ENCODE data around the gene PRKAR2A. TPM values are rescaled to one million over a fixed set of nuclear protein-coding genes. Genes with fewer than 3 reads are reported as not detected.

Gene PRKAR2A
- total and polyA plus RNA-seq, 7 experiments from 2014 or later, result 10.3 to 45.1 (median 33.3) TPM

DNA sequence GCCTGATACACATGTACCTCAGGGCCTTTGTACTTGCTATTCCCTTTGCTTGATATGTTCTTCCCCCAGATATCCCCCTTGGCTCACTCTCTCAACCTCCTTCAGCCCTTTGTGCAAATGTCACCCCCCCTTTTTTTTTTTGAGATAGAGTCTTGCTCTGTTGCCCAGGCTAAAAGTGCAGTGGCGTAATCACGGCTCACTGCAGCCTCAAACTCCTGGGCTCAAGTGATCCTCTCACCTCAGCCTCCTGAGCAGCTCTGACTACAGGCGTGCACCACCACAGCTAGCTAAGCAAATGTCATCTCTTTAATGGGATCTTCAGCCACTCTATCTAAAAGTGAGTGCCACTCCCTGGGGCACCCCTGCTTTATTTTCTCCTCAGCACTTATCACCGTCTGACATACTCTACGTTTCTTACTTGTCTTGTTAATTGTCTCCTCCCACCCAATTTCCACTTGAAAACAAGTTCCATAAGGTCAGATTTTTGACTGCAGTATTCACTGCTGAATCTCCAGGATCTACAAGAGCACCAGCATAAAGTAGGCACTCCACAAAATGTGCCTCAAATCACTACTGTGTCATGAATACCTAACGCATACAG, 145.3 kb downstream of the PRKAR2A start:
- POLR2A ChIA-PET, result no interaction called here
- Histone ChIP-seq H3K4me3 (ENCODE audit: low read length) (no peak overlapping the region), H3K9me3 (ENCODE audit: control insufficient read depth in 2 of 3, low read length in 3 of 3) (no peaks in the 10 kb centered on the region), H3K27me3 (ENCODE audit: control insufficient read depth in 2 of 2, insufficient read depth in 2 of 2, low read length in 2 of 2) (no peaks in the 10 kb centered on the region), H3K27ac (ENCODE audit: low read depth, low read length) (no peak overlapping the region), H3K4me1 (ENCODE audit: control insufficient read depth in 2 of 2, insufficient read depth in 2 of 2, low read length in 2 of 2) (peaks cover 0 to 11% of the 10 kb centered on the region in 2 donors), H3K36me3 (ENCODE audit: control insufficient read depth in 2 of 3, insufficient read depth in 3 of 3, low read length in 3 of 3) (peaks cover 0 to 32% (median 11%) of the 10 kb centered on the region in 3 experiments)
- ATAC-seq, result no peak
- Mint-ChIP-seq H3K27me3 (no peaks in the 10 kb centered on the region), H3K9me3 (no peaks in the 10 kb centered on the region), H3K4me1 (peaks cover 13 to 58% (median 40%) of the 10 kb centered on the region in 7 donors), H3K4me3 (peak overlapping the region in 1 of 10 donors; percentile 19), H3K36me3 (peaks cover 5 to 23% (median 11%) of the 10 kb centered on the region in 5 donors), H3K27ac (peak overlapping the region in 7 of 9 donors; percentile 0 to 85 (median 15))
- DNase-seq, result no peak
- CTCF ChIA-PET, result no interaction called here
- intact Hi-C loops (cut with micrococcal nuclease), result no loop called here

DNA sequence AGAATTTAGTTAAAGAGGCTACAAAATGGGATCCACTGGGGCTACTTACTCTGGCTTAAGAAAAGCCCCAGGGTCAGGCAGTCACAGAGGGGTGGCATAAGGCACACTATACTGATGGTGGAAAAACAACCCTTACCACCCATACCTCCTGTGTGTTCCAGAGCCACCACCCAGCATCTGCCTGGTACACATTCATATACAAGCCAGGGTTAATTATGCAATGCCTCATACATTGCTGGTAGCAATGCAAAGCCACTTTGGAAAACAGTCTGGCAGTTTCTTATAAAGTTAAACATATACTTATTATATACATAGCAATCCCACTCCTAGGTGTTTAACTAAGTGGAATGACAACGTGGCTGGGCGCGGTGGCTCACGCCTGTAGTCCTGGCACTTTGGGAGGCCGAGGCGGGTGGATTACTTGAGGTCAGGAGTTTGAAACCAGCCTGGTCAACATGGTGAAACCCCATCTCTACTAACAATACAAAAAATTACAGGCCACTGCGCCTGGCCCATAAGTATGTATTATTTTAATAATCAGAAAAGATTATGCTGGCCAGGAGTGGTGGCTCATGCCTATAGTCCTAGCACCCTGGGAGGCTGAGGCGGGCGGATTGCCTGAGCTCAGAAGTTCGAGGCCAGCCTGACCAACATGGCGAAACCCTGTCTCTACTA, 146.8 kb downstream of the PRKAR2A start:
- peak overlapping the region in 1 of 9 donors; percentile 5 for H3K27ac Mint-ChIP-seq
- Histone ChIP-seq H3K9me3 (ENCODE audit: control insufficient read depth in 2 of 3, low read length in 3 of 3) (no peaks in the 10 kb centered on the region), H3K27ac (ENCODE audit: low read depth, low read length) (peak overlapping the region; percentile 29), H3K36me3 (ENCODE audit: control insufficient read depth in 2 of 3, insufficient read depth in 3 of 3, low read length in 3 of 3) (peaks cover 0 to 32% (median 11%) of the 10 kb centered on the region in 3 experiments), H3K4me3 (ENCODE audit: low read length) (no peak overlapping the region), H3K4me1 (ENCODE audit: control insufficient read depth in 2 of 2, insufficient read depth in 2 of 2, low read length in 2 of 2) (peaks cover 4 to 8% of the 10 kb centered on the region in 2 donors), H3K27me3 (ENCODE audit: control insufficient read depth in 2 of 2, insufficient read depth in 2 of 2, low read length in 2 of 2) (no peaks in the 10 kb centered on the region)
- no peaks in the 10 kb centered on the region for H3K27me3 Mint-ChIP-seq
- no peaks in the 10 kb centered on the region for H3K9me3 Mint-ChIP-seq
- ChIA-PET CTCF (interaction anchor here (0.7 to 0.9 kb wide), 3 partner anchors 13 to 1153 kb away, joined by 3 to 4 read pairs (median 3); partner anchors contain the start of gene QRICH1), POLR2A (interaction anchor here (0.5 kb wide), 1 partner anchor 260 kb away, joined by 5 read pairs; no protein-coding TSS in a partner anchor)
- intact Hi-C loops (cut with micrococcal nuclease), result no loop called here
- no peak for ATAC-seq
- H3K4me1 Mint-ChIP-seq, result peaks cover 14 to 51% (median 37%) of the 10 kb centered on the region in 7 donors
- DNase-seq, result no peak
- peaks cover 5 to 23% (median 11%) of the 10 kb centered on the region in 5 donors for H3K36me3 Mint-ChIP-seq
- no peak overlapping the region for H3K4me3 Mint-ChIP-seq

GRCh38 chr3:48698891-48699290, 148.8 kb downstream of the PRKAR2A start:
- Mint-ChIP-seq H3K4me1 (peaks cover 10 to 49% (median 34%) of the 10 kb centered on the region in 7 donors), H3K27ac (peak overlapping the region in 3 of 9 donors; percentile 13 to 39 (median 24)), H3K27me3 (no peaks in the 10 kb centered on the region), H3K9me3 (no peaks in the 10 kb centered on the region), H3K36me3 (peaks cover 5 to 23% (median 12%) of the 10 kb centered on the region in 5 donors), H3K4me3 (no peak overlapping the region)
- H3K27me3 ChIP-seq (ENCODE audit: control insufficient read depth in 2 of 2, insufficient read depth in 2 of 2, low read length in 2 of 2), result no peaks in the 10 kb centered on the region
- peaks cover 2 to 38% (median 21%) of the 10 kb centered on the region in 3 experiments for H3K36me3 ChIP-seq (ENCODE audit: control insufficient read depth in 2 of 3, insufficient read depth in 3 of 3, low read length in 3 of 3)
- DNase-seq (no peak), ATAC-seq (no peak)
- no peaks in the 10 kb centered on the region for H3K9me3 ChIP-seq (ENCODE audit: control insufficient read depth in 2 of 3, low read length in 3 of 3)
- ChIA-PET CTCF (no interaction called here), POLR2A (no interaction called here)
- H3K4me3 ChIP-seq (ENCODE audit: low read length), result no peak overlapping the region
- peaks cover 4 to 8% of the 10 kb centered on the region in 2 donors for H3K4me1 ChIP-seq (ENCODE audit: control insufficient read depth in 2 of 2, insufficient read depth in 2 of 2, low read length in 2 of 2)
- no peak overlapping the region for H3K27ac ChIP-seq (ENCODE audit: low read depth, low read length)
- intact Hi-C loops (cut with micrococcal nuclease), result no loop called here

- Histone ChIP-seq H3K27me3 (ENCODE audit: control insufficient read depth in 2 of 2, insufficient read depth in 2 of 2, low read length in 2 of 2) (no peaks in the 10 kb centered on the region), H3K9me3 (ENCODE audit: control insufficient read depth in 2 of 3, low read length in 3 of 3) (no peaks in the 10 kb centered on the region), H3K4me3 (ENCODE audit: low read length) (no peak overlapping the region), H3K4me1 (ENCODE audit: control insufficient read depth in 2 of 2, insufficient read depth in 2 of 2, low read length in 2 of 2) (peaks cover 4 to 8% of the 10 kb centered on the region in 2 donors), H3K36me3 (ENCODE audit: control insufficient read depth in 2 of 3, insufficient read depth in 3 of 3, low read length in 3 of 3) (peaks cover 7 to 47% (median 29%) of the 10 kb centered on the region in 3 experiments), H3K27ac (ENCODE audit: low read depth, low read length) (no peak overlapping the region)
- Mint-ChIP-seq H3K36me3 (peaks cover 5 to 29% (median 13%) of the 10 kb centered on the region in 5 donors), H3K4me1 (peaks cover 10 to 44% (median 28%) of the 10 kb centered on the region in 7 donors), H3K27ac (peak overlapping the region in 2 of 9 donors; percentile 18 to 28), H3K4me3 (no peak overlapping the region), H3K9me3 (no peaks in the 10 kb centered on the region), H3K27me3 (no peaks in the 10 kb centered on the region)
- POLR2A ChIA-PET, result no interaction called here
- ATAC-seq, result no peak
- DNase-seq, result no peak
- CTCF ChIA-PET, result interaction anchor here (0.6 to 0.8 kb wide), 3 partner anchors 14 to 44 kb away, joined by 3 read pairs; partner anchors contain the start of gene IP6K2
- intact Hi-C loops (cut with micrococcal nuclease), result no loop called here
These were observed 149.7 kb downstream of the PRKAR2A start for GRCh38 chr3:48697952-48698351.

GRCh38 chr3:48696601-48697000, 151.1 kb downstream of the PRKAR2A start:
- Histone ChIP-seq H3K27ac (ENCODE audit: low read depth, low read length) (no peak overlapping the region), H3K36me3 (ENCODE audit: control insufficient read depth in 2 of 3, insufficient read depth in 3 of 3, low read length in 3 of 3) (peaks cover 13 to 59% (median 41%) of the 10 kb centered on the region in 3 experiments), H3K4me3 (ENCODE audit: low read length) (no peak overlapping the region), H3K9me3 (ENCODE audit: control insufficient read depth in 2 of 3, low read length in 3 of 3) (no peaks in the 10 kb centered on the region), H3K27me3 (ENCODE audit: control insufficient read depth in 2 of 2, insufficient read depth in 2 of 2, low read length in 2 of 2) (no peaks in the 10 kb centered on the region), H3K4me1 (ENCODE audit: control insufficient read depth in 2 of 2, insufficient read depth in 2 of 2, low read length in 2 of 2) (peaks cover 4 to 8% of the 10 kb centered on the region in 2 donors)
- Mint-ChIP-seq H3K9me3 (no peaks in the 10 kb centered on the region), H3K4me3 (peak overlapping the region in 1 of 10 donors; percentile 15), H3K27me3 (no peaks in the 10 kb centered on the region), H3K27ac (peak overlapping the region in 5 of 9 donors; percentile 38 to 67 (median 55)), H3K4me1 (peaks cover 7 to 35% (median 19%) of the 10 kb centered on the region in 7 donors), H3K36me3 (peaks cover 0 to 26% (median 10%) of the 10 kb centered on the region in 5 donors)
- intact Hi-C loops (cut with micrococcal nuclease), result no loop called here
- ChIA-PET CTCF (no interaction called here), POLR2A (no interaction called here)
- ATAC-seq (no peak), DNase-seq (no peak)
